NT2/D1 (cell line): ENCODE data around the gene DEFB118.

ENCODE experiments used
- SUZ12 ChIP-seq: IDR thresholded peaks from 2 replicates; pipeline ENCODE4 v1.6.1; 2011; ENCODE audit not compliant: insufficient read length, insufficient read depth; ENCODE audit errors: extremely low read depth
- YY1 ChIP-seq: IDR thresholded peaks from 2 replicates; pipeline ENCODE4 v1.6.1; 2011; ENCODE audit not compliant: insufficient read length, insufficient read depth
- ZNF274 ChIP-seq: IDR thresholded peaks from 2 replicates; pipeline ENCODE4 v1.6.1; 2011; ENCODE audit warnings: mild to moderate bottlenecking, low read depth, low read length

DNA sequence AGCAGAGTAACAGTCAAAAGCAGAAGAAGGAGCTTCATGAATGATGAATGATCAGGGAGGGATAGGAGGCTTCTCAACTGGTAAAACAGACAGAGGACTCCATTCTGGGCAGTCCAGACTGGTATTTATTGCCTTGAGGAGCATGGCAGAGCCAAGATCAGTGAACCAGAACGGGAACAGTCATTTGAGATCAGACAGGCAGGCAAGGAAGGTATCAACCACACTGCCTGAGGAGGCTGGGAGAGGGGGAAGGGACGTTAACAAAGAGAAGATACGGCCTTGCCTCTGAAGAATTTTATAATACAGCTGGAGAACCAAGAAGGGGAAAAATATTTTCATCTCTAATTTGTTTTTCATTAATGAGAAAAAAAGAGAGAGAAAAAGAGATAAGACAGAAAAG is 37.7 kb downstream of the DEFB118 start, which contains the start of gene DEFB121:
- TF ChIP-seq SUZ12 (no peak), YY1 (no peak), ZNF274 (no peak)
